ENCODE measurements around the gene ITGA1.

Gene ITGA1

GRCh38 chr5:52783226-52783959 lies 4.3 kb upstream of the ITGA1 start:
- DNase-seq: no peak
- no peak for TF ChIP-seq GATA1 (IDR thresholded peaks at IDR 0.05; ENCODE audit: low read depth, low read length)
- TF ChIP-seq POLR2A (IDR thresholded peaks at IDR 0.05; ENCODE audit: low read length): no peak

GRCh38 chr5:52784737-52785136 lies 3.0 kb upstream of the ITGA1 start:
- TF ChIP-seq POLR2A (IDR thresholded peaks at IDR 0.05; ENCODE audit: low read length) (no peak), GATA1 (IDR thresholded peaks at IDR 0.05; ENCODE audit: low read depth, low read length) (no peak)

GRCh38 chr5:52786391-52786790 lies 1.3 kb upstream of the ITGA1 start:
- DNase-seq: no peak
- TF ChIP-seq GATA1 (IDR thresholded peaks at IDR 0.05; ENCODE audit: low read depth, low read length): no peak
- no peak for TF ChIP-seq POLR2A (IDR thresholded peaks at IDR 0.05; ENCODE audit: low read length)

More at GRCh38 chr5:52784737-52785136, 3.0 kb upstream of the ITGA1 start:
- no peak for DNase-seq

- TF ChIP-seq GATA1 (IDR thresholded peaks at IDR 0.05; ENCODE audit: low read depth, low read length) (no peak), POLR2A (IDR thresholded peaks at IDR 0.05; ENCODE audit: low read length) (no peak)
- peak in 1 of 2 experiments; percentile 17 for DNase-seq
Measured at GRCh38 chr5:52786949-52787599, 642 bp upstream of the ITGA1 start.

GRCh38 chr5:52788505-52788821 lies 747 bp downstream of the ITGA1 start:
- DNase-seq: no peak
- TF ChIP-seq GATA1 (IDR thresholded peaks at IDR 0.05; ENCODE audit: low read depth, low read length): no peak
- TF ChIP-seq POLR2A (IDR thresholded peaks at IDR 0.05; ENCODE audit: low read length): no peak

- DNase-seq: no peak
Measured at GRCh38 chr5:52789378-52789777, 1.7 kb downstream of the ITGA1 start.

GRCh38 chr5:52789851-52790250 lies 2.1 kb downstream of the ITGA1 start:
- no peak for DNase-seq
- TF ChIP-seq POLR2A (IDR thresholded peaks at IDR 0.05; ENCODE audit: low read length) (no peak), GATA1 (IDR thresholded peaks at IDR 0.05; ENCODE audit: low read depth, low read length) (no peak)

More at GRCh38 chr5:52789378-52789777, 1.7 kb downstream of the ITGA1 start:
- TF ChIP-seq GATA1 (IDR thresholded peaks at IDR 0.05; ENCODE audit: low read depth, low read length) (no peak), POLR2A (IDR thresholded peaks at IDR 0.05; ENCODE audit: low read length) (no peak)

GRCh38 chr5:52791366-52791765 lies 3.6 kb downstream of the ITGA1 start:
- TF ChIP-seq POLR2A (IDR thresholded peaks at IDR 0.05; ENCODE audit: low read length) (no peak), GATA1 (IDR thresholded peaks at IDR 0.05; ENCODE audit: low read depth, low read length) (no peak)

GRCh38 chr5:52794519-52794918 lies 6.8 kb downstream of the ITGA1 start:
- DNase-seq: no peak
- TF ChIP-seq POLR2A (IDR thresholded peaks at IDR 0.05; ENCODE audit: low read length): no peak
- no peak for TF ChIP-seq GATA1 (IDR thresholded peaks at IDR 0.05; ENCODE audit: low read depth, low read length)

More at GRCh38 chr5:52791366-52791765, 3.6 kb downstream of the ITGA1 start:
- no peak for DNase-seq

- TF ChIP-seq GATA1 (IDR thresholded peaks at IDR 0.05; ENCODE audit: low read depth, low read length) (no peak), POLR2A (IDR thresholded peaks at IDR 0.05; ENCODE audit: low read length) (no peak)
- no peak for DNase-seq
Measured at GRCh38 chr5:52796031-52796430, 8.3 kb downstream of the ITGA1 start.

- TF ChIP-seq POLR2A (IDR thresholded peaks at IDR 0.05; ENCODE audit: low read length): no peak
- TF ChIP-seq GATA1 (IDR thresholded peaks at IDR 0.05; ENCODE audit: low read depth, low read length): no peak
- no peak for DNase-seq
Measured at GRCh38 chr5:52796516-52797103, 8.9 kb downstream of the ITGA1 start.

GRCh38 chr5:52798938-52799337 lies 11.2 kb downstream of the ITGA1 start:
- DNase-seq: no peak
- TF ChIP-seq GATA1 (IDR thresholded peaks at IDR 0.05; ENCODE audit: low read depth, low read length) (no peak), POLR2A (IDR thresholded peaks at IDR 0.05; ENCODE audit: low read length) (no peak)

- no peak for TF ChIP-seq GATA1 (IDR thresholded peaks at IDR 0.05; ENCODE audit: low read depth, low read length)
- TF ChIP-seq POLR2A (IDR thresholded peaks at IDR 0.05; ENCODE audit: low read length): no peak
- peak in 1 of 2 experiments; percentile 64 for DNase-seq
Measured at GRCh38 chr5:52799358-52799982, 11.8 kb downstream of the ITGA1 start.

- peak; percentile 79 for TF ChIP-seq POLR2A (IDR thresholded peaks at IDR 0.05; ENCODE audit: low read length)
- no peak for TF ChIP-seq GATA1 (IDR thresholded peaks at IDR 0.05; ENCODE audit: low read depth, low read length)
Measured at GRCh38 chr5:52799983-52800393, 12.3 kb downstream of the ITGA1 start.

More at GRCh38 chr5:52799983-52800393, 12.3 kb downstream of the ITGA1 start:
- DNase-seq: peak; percentile 94 to 96
